ENCODE data around the gene METAP1D.
"Not testable (repeated sequence)": the region's sequence is repeated elsewhere in the genome, so short reads cannot be mapped to it uniquely, and the experiment has no call there.

The METAP1D gene

GRCh38 chr2:172049567-172050120 is 49.9 kb downstream of the METAP1D start:
- no peak for DNase-seq

GRCh38 chr2:172050479-172051125 is 50.8 kb downstream of the METAP1D start:
- no peak for DNase-seq

GRCh38 chr2:172052000-172052983 is 52.5 kb downstream of the METAP1D start:
- no peak for DNase-seq

- no peak for DNase-seq
Observed at GRCh38 chr2:172053486-172053885, 53.7 kb downstream of the METAP1D start.

- DNase-seq, result no peak
Observed at GRCh38 chr2:172056293-172056692, 56.5 kb downstream of the METAP1D start.

GRCh38 chr2:172058660-172059059 is 58.9 kb downstream of the METAP1D start:
- DNase-seq, result no peak

GRCh38 chr2:172060118-172060517 is 60.4 kb downstream of the METAP1D start:
- DNase-seq, result not testable (repeated sequence)

GRCh38 chr2:172062402-172063004 is 62.8 kb downstream of the METAP1D start:
- no peak for DNase-seq

- DNase-seq, result no peak
Observed at GRCh38 chr2:172063446-172063845, 63.7 kb downstream of the METAP1D start.

- DNase-seq, result no peak
Observed at GRCh38 chr2:172065111-172065510, 65.4 kb downstream of the METAP1D start.

GRCh38 chr2:172066394-172066886 is 66.7 kb downstream of the METAP1D start:
- DNase-seq, result no peak

GRCh38 chr2:172067905-172068304 is 68.2 kb downstream of the METAP1D start:
- not testable (repeated sequence) for DNase-seq

GRCh38 chr2:172070936-172071335 is 71.2 kb downstream of the METAP1D start:
- no peak for DNase-seq

- no peak for DNase-seq
Observed at GRCh38 chr2:172072303-172072702, 72.5 kb downstream of the METAP1D start.

GRCh38 chr2:172072706-172073105 is 73.0 kb downstream of the METAP1D start:
- DNase-seq, result no peak

- no peak for DNase-seq
Observed at GRCh38 chr2:172073518-172073917, 73.8 kb downstream of the METAP1D start.

GRCh38 chr2:172074254-172074653 is 74.5 kb downstream of the METAP1D start:
- DNase-seq, result no peak

- no peak for DNase-seq
Observed at GRCh38 chr2:172079416-172079815, 79.7 kb downstream of the METAP1D start.

GRCh38 chr2:172079838-172080640 is 80.3 kb downstream of the METAP1D start:
- DNase-seq, result no peak

- no peak for DNase-seq
Observed at GRCh38 chr2:172080641-172081220, 81.0 kb downstream of the METAP1D start.

GRCh38 chr2:172081221-172082022 is 81.7 kb downstream of the METAP1D start:
- DNase-seq, result no peak
